GM19467 (cell line): ENCODE results near the gene OR5AC2.

Experiments used
- ATAC-seq: cut with Tn5 transposase; IDR thresholded peaks from one replicate; pipeline ENCODE4 v1.9.1; 2021; ENCODE audit warnings: mild to moderate bottlenecking, moderate library complexity; ENCODE audit not compliant: unreplicated experiment

The OR5AC2 gene

GRCh38 chr3:98086873-98087272 lies at the start of gene OR5AC2:
OR5AC2 (plus strand) TSS chr3:98087173; CDS start chr3:98087173, 0 bp downstream.
- no peak for ATAC-seq

- no peak for ATAC-seq
These were observed 48.7 kb upstream of the OR5AC2 start for GRCh38 chr3:98038286-98038685.

GRCh38 chr3:98038876-98039275 lies 48.1 kb upstream of the OR5AC2 start:
- ATAC-seq, result peak; percentile 26

- peak; percentile 94 for ATAC-seq
These were observed 47.5 kb upstream of the OR5AC2 start for GRCh38 chr3:98039322-98040024.

GRCh38 chr3:98041350-98041749 lies 45.6 kb upstream of the OR5AC2 start:
- no peak for ATAC-seq

GRCh38 chr3:98048586-98048985 lies 38.4 kb upstream of the OR5AC2 start:
- no peak for ATAC-seq

GRCh38 chr3:98049271-98049670 lies 37.7 kb upstream of the OR5AC2 start:
- ATAC-seq, result no peak

- ATAC-seq, result no peak
These were observed 30.9 kb upstream of the OR5AC2 start for GRCh38 chr3:98056035-98056434.

GRCh38 chr3:98057631-98058030 lies 29.3 kb upstream of the OR5AC2 start:
- ATAC-seq, result no peak

- ATAC-seq, result no peak
These were observed 28.6 kb upstream of the OR5AC2 start for GRCh38 chr3:98058244-98058960.

GRCh38 chr3:98068824-98069223 lies 18.1 kb upstream of the OR5AC2 start:
- no peak for ATAC-seq

- ATAC-seq, result no peak
These were observed 16.1 kb upstream of the OR5AC2 start for GRCh38 chr3:98070840-98071239.

- no peak for ATAC-seq
These were observed 13.5 kb upstream of the OR5AC2 start for GRCh38 chr3:98073486-98073885.

- no peak for ATAC-seq
These were observed 8.9 kb downstream of the OR5AC2 start for GRCh38 chr3:98095882-98096281.

GRCh38 chr3:98099848-98100247 lies 12.9 kb downstream of the OR5AC2 start:
- no peak for ATAC-seq

- no peak for ATAC-seq
These were observed 21.2 kb downstream of the OR5AC2 start for GRCh38 chr3:98108162-98108561.

GRCh38 chr3:98109807-98110549 lies 23.0 kb downstream of the OR5AC2 start:
- ATAC-seq, result no peak

- ATAC-seq, result no peak
These were observed 23.6 kb downstream of the OR5AC2 start for GRCh38 chr3:98110550-98110908.

GRCh38 chr3:98114264-98114663 lies 27.3 kb downstream of the OR5AC2 start:
- no peak for ATAC-seq

- ATAC-seq, result no peak
These were observed 28.7 kb downstream of the OR5AC2 start for GRCh38 chr3:98115717-98116116.

GRCh38 chr3:98130421-98130820 lies 43.4 kb downstream of the OR5AC2 start, which contains the start of gene OR5H1:
OR5H1 (plus strand) TSS chr3:98130721; CDS start chr3:98132698, 1,977 bp downstream.
- ATAC-seq, result no peak

- no peak for ATAC-seq
These were observed 49.7 kb downstream of the OR5AC2 start for GRCh38 chr3:98136631-98137030.
